K562 (cell line): ENCODE data around the gene PAFAH1B1. TPM values are rescaled to one million over a fixed set of nuclear protein-coding genes. Genes with fewer than 3 reads are reported as not detected.

ENCODE experiments used
- ADNP ChIP-seq: fragments of 200-800 bp; sonication (Bioruptor generic); IDR thresholded peaks from 2 replicates; pipeline ENCODE4 v1.6.1; 2016; ENCODE audit warnings: missing genetic modification characterization, missing compliant biosample characterization
- BACH1 ChIP-seq: fragments of 200-800 bp; sonication (Bioruptor generic); IDR thresholded peaks from 2 replicates; pipeline ENCODE4 v1.6.1; 2016; ENCODE audit warnings: missing genetic modification characterization, missing compliant biosample characterization
- CC2D1A ChIP-seq: fragments of 450-650 bp; IDR thresholded peaks from 2 replicates; pipeline ENCODE4 v1.6.1; 2017; ENCODE audit warnings: mild to moderate bottlenecking
- CHD7 ChIP-seq: fragments of 200-600 bp; sonication (generic); IDR thresholded peaks from one replicate; pipeline ENCODE4 v1.6.1; 2012; ENCODE audit warnings: mild to moderate bottlenecking, low read depth, low read length, inconsistent platforms
- CREM ChIP-seq: IDR thresholded peaks from 2 replicates; pipeline ENCODE4 v1.6.1; 2014; ENCODE audit warnings: antibody characterized with exemption, low read depth
- CTBP1 ChIP-seq: fragments of 450-650 bp; IDR thresholded peaks from 2 replicates; pipeline ENCODE4 v1.6.1; 2016; ENCODE audit warnings: borderline replicate concordance
- FIP1L1 ChIP-seq: fragments of 200-400 bp; formaldehyde crosslinking; IDR thresholded peaks from 2 replicates; pipeline ENCODE4 v1.6.1; 2018; ENCODE audit warnings: mild to moderate bottlenecking, low read depth, low read length; ENCODE audit not compliant: poor library complexity, severe bottlenecking
- FOS ChIP-seq: IDR thresholded peaks from 3 replicates; pipeline ENCODE4 v1.6.1; 2011; ENCODE audit not compliant: insufficient read length; ENCODE audit errors: extremely low read depth
- GTF2E2 ChIP-seq: fragments of 200-800 bp; sonication (Bioruptor generic); IDR thresholded peaks from 2 replicates; pipeline ENCODE4 v1.6.1; 2016; ENCODE audit warnings: missing genetic modification characterization, missing compliant biosample characterization
- HDAC3 ChIP-seq: fragments of 450-650 bp; IDR thresholded peaks from 2 replicates; pipeline ENCODE4 v1.6.1; 2018; ENCODE audit warnings: borderline replicate concordance, mild to moderate bottlenecking, moderate library complexity; ENCODE audit not compliant: partially characterized antibody
- SREBF2 ChIP-seq: sonication (generic); formaldehyde crosslinking; IDR thresholded peaks from 2 replicates; pipeline ENCODE4 v1.4.0; 2020; ENCODE audit warnings: mild to moderate bottlenecking, missing genetic modification reagents
- STAT5A ChIP-seq: IDR thresholded peaks from 2 replicates; pipeline ENCODE4 v1.6.1; 2012; ENCODE audit warnings: low read length, inconsistent platforms, borderline replicate concordance
- ZKSCAN3 ChIP-seq: fragments of 250-450 bp; sonication (Bioruptor Pico); IDR thresholded peaks from 2 replicates; pipeline ENCODE4 v1.4.0; 2020
- ZNF146 ChIP-seq: IDR thresholded peaks from one replicate; pipeline ENCODE4 v1.6.1; 2018; ENCODE audit warnings: missing compliant biosample characterization; ENCODE audit not compliant: unreplicated experiment
- ZNF3 ChIP-seq: fragments of 250-450 bp; sonication (Bioruptor Pico); IDR thresholded peaks from 2 replicates; pipeline ENCODE4 v1.5.0; 2021; ENCODE audit warnings: mild to moderate bottlenecking, moderate library complexity
- ZNF431 ChIP-seq: sonication (generic); formaldehyde crosslinking; IDR thresholded peaks from 2 replicates; pipeline ENCODE4 v1.8.0; 2022; ENCODE audit warnings: mild to moderate bottlenecking, missing genetic modification reagents
- polyA plus RNA-seq, 8 experiments: library from polyadenylated mRNA; depleted of rRNA in 4 of 8; stranded (reverse) in 5 of 8; unstranded in 3 of 8; fragments of >200 nt; fragmentation: Nextera tagmentation in 2 of 8; fragmentation: Illumina TruSeq in 1 of 8; extraction: Ambion mirVana in 2 of 8; extraction: Trizol in 1 of 8; gene quantifications; 2 replicates each; pipeline versions ENCODE4 v1.2.1 to v1.2.3, GENCODE V29; 2011 to 2014; ENCODE audit warnings: inconsistent platforms in 1 of 8, missing spikeins in 1 of 8
- total RNA-seq, 7 experiments: library from RNA; depleted of rRNA in 6 of 7; stranded (reverse); fragments of >200 nt in 6 of 7; fragmentation: Illumina TruSeq in 2 of 7; extraction: Trizol in 2 of 7; gene quantifications; 2 replicates each; pipeline versions ENCODE4 v1.2.1 to v1.2.3, GENCODE V29; 2011 to 2021; ENCODE audit warnings: low replicate concordance in 1 of 7

PAFAH1B1 gene
- total and polyA plus RNA-seq, 9 of the 15 experiments (the other 6 are each of a cell fraction or from before 2014, with no cell fraction given), result 23.3 to 66.4 (median 40.2) TPM

GRCh38 chr17:2624292-2624731 lies 30.9 kb downstream of the PAFAH1B1 start (continued):
- TF ChIP-seq CHD7 (no peak), BACH1 (no peak), ZNF431 (CRISPR knock-in tag) (no peak), ZNF3 (CRISPR knock-in tag) (no peak), GTF2E2 (no peak), FIP1L1 (no peak), CC2D1A (no peak), FOS (no peak), ZNF146 (CRISPR knock-in tag) (no peak), STAT5A (no peak; the same call in 1 of the 2 replicates), HDAC3 (no peak), CREM (peak; percentile 27; the same call in 1 of the 2 replicates), SREBF2 (no peak), ZKSCAN3 (CRISPR knock-in tag) (no peak), CTBP1 (peak; percentile 66; the same call in 1 of the 2 replicates), ADNP (no peak)
